Subcutaneous adipose tissue (tissue), 4 donors: ENCODE results near the gene KRTAP10-10. TPM values are rescaled to one million over a fixed set of nuclear protein-coding genes. Genes with fewer than 3 reads are reported as not detected.

Source experiments
- CTCF ChIP-seq: fragments of 450-650 bp; IDR thresholded peaks from one replicate; pipeline ENCODE4 v1.5.1; 2016; ENCODE audit warnings: low read depth, mild to moderate bottlenecking, control low read depth, antibody characterized with exemption, moderate library complexity
- total RNA-seq, 4 donors: library from RNA; depleted of rRNA; stranded (reverse); fragments of >200 nt; gene quantifications; one replicate each; pipeline ENCODE4 v1.1.0, GENCODE V29; 2016

The KRTAP10-10 gene
- total RNA-seq, 4 donors from 2014 or later, result not detected

GRCh38 chr21:44601596-44602462 lies 35.3 kb upstream of the KRTAP10-10 start:
- TF ChIP-seq CTCF, result no peak

- no peak for TF ChIP-seq CTCF
Observed at GRCh38 chr21:44602463-44602850, 34.7 kb upstream of the KRTAP10-10 start.

GRCh38 chr21:44603109-44603875 lies 33.9 kb upstream of the KRTAP10-10 start:
- TF ChIP-seq CTCF, result no peak

GRCh38 chr21:44603911-44604310 lies 33.2 kb upstream of the KRTAP10-10 start:
- TF ChIP-seq CTCF, result no peak

- TF ChIP-seq CTCF, result no peak
Observed at GRCh38 chr21:44606495-44606894, 30.7 kb upstream of the KRTAP10-10 start.

- no peak for TF ChIP-seq CTCF
Observed at GRCh38 chr21:44609193-44609592, 28.0 kb upstream of the KRTAP10-10 start.

- no peak for TF ChIP-seq CTCF
Observed at GRCh38 chr21:44611551-44611950, 25.6 kb upstream of the KRTAP10-10 start.
